Skeletal muscle cell (primary cell): ENCODE results near the gene TMTC2.

Experiments
- DNase-seq: peaks from one replicate; pipeline ENCODE4 v3.0.0-alpha.2; 2010; ENCODE audit warnings: low read depth
- H3K4me3 ChIP-seq: 2 replicates; pipeline ENCODE4 v1.5.1; 2011; ENCODE audit warnings: low read depth, mild to moderate bottlenecking, control low read depth, low read length, moderate library complexity

The TMTC2 gene

DNA sequence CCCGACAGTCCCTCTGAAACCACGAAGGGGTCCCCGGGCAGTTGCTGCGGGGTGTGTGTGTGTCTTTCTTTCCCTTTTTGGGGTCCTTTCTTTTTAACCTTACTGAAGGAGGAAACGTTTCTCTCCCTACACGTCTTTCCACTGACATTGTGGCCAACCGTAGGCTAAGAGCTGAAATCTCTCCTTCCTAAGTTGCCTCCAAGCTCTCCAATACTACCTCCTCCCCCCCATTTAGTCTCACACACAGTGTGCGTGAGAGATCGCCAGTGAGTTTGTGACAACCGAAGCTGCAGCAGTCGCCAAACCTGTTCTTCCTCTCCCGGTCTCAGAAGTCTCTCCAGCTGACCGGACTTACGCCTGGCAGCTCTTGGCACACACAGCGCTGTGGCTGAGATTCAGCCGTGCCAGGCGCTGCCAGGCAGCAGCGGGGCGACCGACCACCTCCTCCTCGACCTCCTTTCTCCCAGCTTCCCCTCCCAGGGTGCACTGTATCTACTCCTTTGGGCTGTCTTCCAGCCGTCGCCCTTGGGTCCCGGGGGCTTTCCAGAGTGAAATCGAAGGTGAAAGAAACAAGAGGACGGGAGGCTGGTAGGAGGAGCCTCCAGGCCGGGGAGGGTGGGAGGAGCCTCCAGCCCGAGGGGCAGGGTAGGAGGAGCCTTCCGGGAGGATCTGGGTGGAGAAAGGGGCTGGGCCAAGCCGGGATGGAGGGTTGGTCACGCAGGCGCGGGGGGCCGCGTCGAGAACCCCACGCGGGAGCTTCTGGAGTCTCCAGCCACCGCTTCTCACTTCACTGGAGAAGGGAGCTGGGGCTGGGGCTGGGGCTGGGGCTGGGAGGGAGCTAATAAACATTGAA, at the start of gene TMTC2:
TSS of gene TMTC2 (plus strand) at position 739 of the 853 bp plus-strand sequence.
- DNase-seq = peak; percentile 61
- peak within 1 kb of the TSS; percentile 92 for H3K4me3 ChIP-seq

DNA sequence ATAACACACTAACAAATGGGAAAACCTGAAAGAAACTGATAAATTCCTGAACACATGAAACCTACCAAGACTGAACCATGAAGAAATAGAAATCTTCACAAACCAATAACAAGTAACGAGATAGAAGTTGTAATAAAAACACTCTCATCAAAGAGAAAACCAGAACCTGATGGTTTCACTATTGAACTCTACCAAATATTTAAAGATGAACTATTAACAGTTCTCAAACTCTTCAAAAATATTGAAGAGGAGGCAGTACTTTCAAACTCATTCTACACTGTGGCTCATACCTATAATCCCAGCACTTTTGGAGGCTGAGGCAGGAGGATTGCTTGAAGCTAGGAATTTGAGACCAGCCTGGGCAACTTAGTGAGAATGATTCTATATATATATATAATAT, 48.4 kb upstream of the TMTC2 start:
- no peak for DNase-seq
- H3K4me3 ChIP-seq = no peak overlapping the region

DNA sequence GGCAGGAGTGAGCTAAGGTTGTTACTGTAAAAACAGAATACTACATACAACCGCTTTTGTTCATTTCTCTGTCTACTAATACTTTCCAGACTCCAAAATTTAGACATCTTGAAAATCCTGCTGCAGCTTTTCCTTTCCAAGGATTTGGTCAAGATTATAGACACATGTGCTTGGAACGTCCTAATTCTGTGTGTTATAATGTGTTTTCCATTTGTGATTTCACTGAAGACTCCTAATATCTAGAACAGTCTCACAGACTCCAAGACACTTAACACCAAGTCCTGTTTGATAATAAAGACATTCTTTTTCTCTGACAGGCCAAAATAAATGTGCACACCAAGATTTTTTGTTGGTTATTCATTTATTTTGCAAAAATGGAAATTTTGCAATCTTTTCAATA, 41.8 kb upstream of the TMTC2 start:
- no peak for DNase-seq
- H3K4me3 ChIP-seq = no peak overlapping the region

DNA sequence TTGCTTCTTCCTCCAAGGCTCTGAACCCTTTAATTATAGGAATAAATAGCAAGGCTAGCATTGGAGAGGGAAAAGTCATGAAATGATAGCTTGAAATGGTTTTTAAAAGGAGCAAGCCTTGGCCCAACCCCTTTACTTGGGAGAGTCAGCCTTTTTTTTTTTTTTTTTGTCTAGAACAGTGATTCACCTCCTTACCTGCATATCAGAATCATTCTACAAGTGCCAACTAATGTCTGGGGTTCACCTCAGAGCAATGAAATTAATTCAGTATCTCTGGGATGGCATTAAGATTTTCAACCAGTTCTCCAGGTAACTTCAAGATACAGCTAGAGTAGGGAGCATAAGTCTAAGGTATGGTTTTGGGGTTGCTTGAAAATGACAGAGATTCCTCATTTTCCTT, 41.3 kb upstream of the TMTC2 start:
- no peak for DNase-seq
- no peak overlapping the region for H3K4me3 ChIP-seq

DNA sequence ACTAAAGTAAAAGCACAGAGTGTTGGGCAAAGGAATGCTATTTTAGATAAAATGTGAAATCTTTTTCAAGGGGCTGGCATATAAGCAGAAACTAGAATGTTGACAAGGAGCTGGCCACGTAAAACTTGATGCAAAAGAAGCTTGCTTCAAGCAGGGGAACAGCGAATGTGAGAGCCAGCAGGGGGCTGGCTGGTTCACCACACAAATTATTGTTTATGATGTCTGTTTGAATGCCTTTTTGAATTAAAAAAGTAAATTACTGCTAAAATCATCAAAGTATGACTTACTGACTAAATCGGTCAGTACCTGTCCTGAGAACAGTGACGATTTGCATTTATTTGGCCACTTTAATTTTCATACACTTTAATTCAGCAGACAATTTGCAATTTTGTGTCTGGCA, 38.9 kb upstream of the TMTC2 start:
- no peak overlapping the region for H3K4me3 ChIP-seq
- no peak for DNase-seq

GRCh38 chr12:82648259-82648909, 38.3 kb upstream of the TMTC2 start:
- H3K4me3 ChIP-seq = no peak overlapping the region
- DNase-seq = no peak

- H3K4me3 ChIP-seq = no peak overlapping the region
- DNase-seq = no peak
Measured at GRCh38 chr12:82650627-82651337, 35.9 kb upstream of the TMTC2 start.

- DNase-seq = no peak
Measured at GRCh38 chr12:82651489-82651888, 35.2 kb upstream of the TMTC2 start.

GRCh38 chr12:82652071-82652470, 34.6 kb upstream of the TMTC2 start:
- DNase-seq = no peak
- no peak overlapping the region for H3K4me3 ChIP-seq

More at GRCh38 chr12:82651489-82651888, 35.2 kb upstream of the TMTC2 start:
- no peak overlapping the region for H3K4me3 ChIP-seq

- H3K4me3 ChIP-seq = no peak overlapping the region
- DNase-seq = no peak
Measured at GRCh38 chr12:82655751-82656150, 31.0 kb upstream of the TMTC2 start.

DNA sequence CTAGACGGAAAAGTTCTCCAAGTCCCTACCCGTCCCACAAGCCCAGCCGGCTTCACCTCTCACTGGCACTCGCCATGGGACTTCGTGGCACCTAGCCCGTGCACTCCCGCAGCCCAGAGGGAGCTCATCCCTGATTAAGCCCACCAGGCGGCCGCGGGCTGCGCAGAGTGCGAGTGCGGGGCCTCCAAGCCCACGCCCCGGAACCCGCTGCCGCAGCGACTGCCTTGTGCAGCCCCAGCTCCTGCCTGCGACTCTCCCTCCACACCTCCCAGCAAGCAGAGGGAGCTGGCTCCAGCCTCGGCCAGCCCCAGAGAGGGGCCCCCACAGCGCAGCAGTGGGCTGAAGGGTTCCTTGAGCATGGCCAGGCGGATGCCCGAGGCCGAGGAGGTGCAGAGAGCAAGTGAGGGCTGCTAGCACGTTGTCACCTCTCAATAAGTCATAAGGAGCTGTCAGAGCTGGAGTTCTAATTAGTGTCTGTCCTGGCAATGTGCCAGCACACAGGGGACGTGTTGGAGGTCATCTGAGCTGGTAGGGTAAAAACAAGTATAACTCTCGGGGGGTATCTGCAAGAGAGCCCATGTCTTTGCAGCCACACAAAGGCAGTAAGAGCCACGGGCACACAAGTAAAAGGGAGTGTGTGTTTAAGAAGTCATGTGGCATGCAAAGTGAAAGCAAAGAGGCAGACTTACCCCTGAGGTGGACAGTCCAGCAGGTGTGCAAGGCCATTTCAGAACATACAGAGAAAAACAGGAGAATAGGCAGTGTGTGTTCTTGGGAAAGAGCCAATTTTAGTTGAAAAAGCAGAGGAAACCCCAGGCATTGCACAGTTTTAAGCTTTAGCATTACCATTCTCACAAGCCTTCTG, 27.1 kb upstream of the TMTC2 start:
- no peak overlapping the region for H3K4me3 ChIP-seq
- DNase-seq = no peak

DNA sequence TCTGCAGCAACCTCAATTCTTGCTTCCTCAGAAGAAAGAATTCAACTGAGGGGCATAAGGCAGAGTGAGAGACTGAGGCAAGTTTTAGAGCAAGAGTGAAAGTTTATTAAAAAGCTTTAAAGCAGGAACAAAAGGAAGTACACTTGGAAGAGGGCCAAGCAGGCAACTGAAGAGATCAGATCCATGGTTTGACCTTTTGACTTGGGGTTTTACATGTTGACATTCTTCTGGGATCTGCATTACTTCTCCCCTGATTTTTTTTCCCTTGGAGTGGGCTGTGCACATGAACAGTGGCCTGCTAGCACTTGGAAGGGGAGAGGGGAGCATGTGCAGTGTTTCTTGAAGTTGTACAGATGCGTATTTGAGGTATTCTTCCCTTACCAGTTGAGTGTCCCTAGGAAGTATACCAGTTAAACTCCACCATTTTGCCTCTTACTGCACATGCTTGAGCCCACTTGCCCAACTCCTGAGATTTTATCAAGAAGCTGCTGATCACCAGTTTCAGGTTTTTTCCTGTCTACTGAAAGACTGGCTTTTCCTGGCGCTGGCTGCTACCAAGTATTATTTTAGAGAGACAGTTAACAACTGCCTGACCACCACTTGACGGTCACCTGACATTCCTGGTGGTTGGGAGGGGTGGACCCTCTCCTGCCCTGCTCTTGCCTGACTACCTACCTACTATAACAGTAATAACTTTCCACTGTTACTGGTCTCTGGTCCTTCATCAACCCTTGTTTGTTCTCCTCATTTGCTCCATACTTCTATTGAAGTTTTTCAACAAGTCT, 26.0 kb upstream of the TMTC2 start:
- peak; percentile 6 for DNase-seq
- H3K4me3 ChIP-seq = no peak overlapping the region

DNA sequence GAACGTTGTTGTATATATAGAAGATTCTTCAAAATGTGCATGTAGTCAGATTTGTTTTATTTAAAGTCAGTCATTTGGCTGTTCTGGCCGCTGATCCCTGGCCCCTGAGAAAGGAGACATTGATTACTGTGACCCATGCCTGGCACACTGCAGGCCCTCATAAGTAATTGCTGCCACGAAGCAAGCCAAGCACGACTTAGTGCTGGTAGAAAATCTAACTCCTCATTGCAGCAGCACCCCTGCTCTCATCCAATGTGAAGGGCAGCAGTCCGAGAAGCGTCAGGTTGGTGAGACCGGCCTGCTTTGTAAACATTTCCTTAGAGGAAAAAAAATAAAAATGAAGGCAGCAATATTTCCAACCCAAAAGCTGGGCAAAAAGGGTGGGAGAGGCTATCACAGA, 22.8 kb upstream of the TMTC2 start:
- H3K4me3 ChIP-seq = no peak overlapping the region
- no peak for DNase-seq

- H3K4me3 ChIP-seq = no peak overlapping the region
- no peak for DNase-seq
Measured at GRCh38 chr12:82665142-82665923, 21.4 kb upstream of the TMTC2 start.

- DNase-seq = no peak
- H3K4me3 ChIP-seq = no peak overlapping the region
Measured at GRCh38 chr12:82666830-82667229, 19.9 kb upstream of the TMTC2 start.

DNA sequence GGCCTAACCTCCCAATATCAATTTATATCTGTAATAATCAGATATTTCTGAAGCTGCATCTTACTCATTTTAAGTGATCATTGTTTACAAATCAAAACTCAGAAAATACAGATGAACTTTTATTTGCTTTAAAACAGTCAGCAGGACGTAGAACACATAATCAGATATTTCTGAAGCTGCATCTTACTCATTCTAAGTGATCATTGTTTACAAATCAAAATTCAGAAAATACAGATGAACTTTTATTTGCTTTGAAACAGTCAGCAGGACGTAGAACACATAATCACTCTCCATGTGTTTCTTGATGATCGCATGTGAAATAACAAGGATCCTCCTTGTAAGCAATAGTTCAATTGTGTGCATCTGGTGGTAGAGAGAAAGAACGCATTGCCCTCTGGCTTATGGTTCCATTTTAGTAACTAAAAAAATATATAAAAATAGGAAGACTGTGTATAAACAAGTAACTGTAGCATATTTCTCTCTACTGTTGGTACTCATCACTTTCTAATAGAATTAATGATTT, 15.0 kb upstream of the TMTC2 start:
- DNase-seq = no peak
- no peak overlapping the region for H3K4me3 ChIP-seq

- H3K4me3 ChIP-seq = no peak overlapping the region
- DNase-seq = no peak
Measured at GRCh38 chr12:82672811-82673495, 13.8 kb upstream of the TMTC2 start.
